IMR-90 (cell line): ENCODE measurements around the gene OR7D4.

Experiments
- CTCF ChIP-seq: conservative IDR thresholded peaks from 2 replicates; pipeline ENCODE4 v1.5.1; 2012; ENCODE audit warnings: mild to moderate bottlenecking, low read depth, low read length, improper control_type of control experiment
- POLR2A ChIP-seq: IDR thresholded peaks from 2 replicates; pipeline ENCODE4 v1.6.1; 2012; ENCODE audit warnings: mild to moderate bottlenecking, low read depth, low read length

GRCh38 chr19:9183000-9183399, 36.4 kb downstream of the OR7D4 start:
- TF ChIP-seq CTCF, result no peak
- TF ChIP-seq POLR2A, result no peak
